Lower lobe of right lung (tissue), 2 donors: Measurements from ENCODE around the gene CCT8. TPM values are rescaled to one million over a fixed set of nuclear protein-coding genes. Genes with fewer than 3 reads are reported as not detected.

Experiments
- ATAC-seq, 2 donors: fragments of 200-7000 bp; cut with Tn5 transposase; one replicate each; pipeline ENCODE4 v1.9.1; 2020 to 2022; ENCODE audit warnings: mild to moderate bottlenecking in 2 of 2, moderate library complexity in 2 of 2
- DNase-seq: peaks from one replicate; pipeline ENCODE4 v3.0.0-alpha.2; 2020
- H3K27ac ChIP-seq: fragments of 200-600 bp; one replicate; pipeline ENCODE4 v1.8.0; 2022
- H3K27me3 ChIP-seq: fragments of 200-600 bp; one replicate; pipeline ENCODE4 v1.8.0; 2022; ENCODE audit warnings: low read depth
- H3K36me3 ChIP-seq: fragments of 200-600 bp; one replicate; pipeline ENCODE4 v1.8.0; 2022; ENCODE audit warnings: mild to moderate bottlenecking
- H3K4me1 ChIP-seq: fragments of 200-600 bp; one replicate; pipeline ENCODE4 v1.8.0; 2022
- H3K4me3 ChIP-seq: fragments of 200-600 bp; one replicate; pipeline ENCODE4 v1.8.0; 2022; ENCODE audit warnings: mild to moderate bottlenecking
- H3K9me3 ChIP-seq: fragments of 200-600 bp; one replicate; pipeline ENCODE4 v1.8.0; 2022
- intact Hi-C: fragments of 100-400 bp; cut with DNase I; formaldehyde crosslinking; loops from one replicate; pipeline ENCODE4 v1.11.0; 2022
- total RNA-seq: library from RNA; stranded (reverse); fragmentation: NEBNext Ultra II Directional; extraction: Animal tissue kit (Norgen Biotek cat#: 25700); gene quantifications from one replicate; pipeline ENCODE4 v1.2.1, GENCODE V29; 2021
- TF ChIP-seq, protein P1 (sequence below): fragments of 200-600 bp; IDR thresholded peaks from one replicate; pipeline ENCODE4 v1.8.0; 2022; ENCODE audit warnings: antibody characterized with exemption, mild to moderate bottlenecking
- donor health status: DM: no; HTN: yes; CAD: no; lungs with severe emphysema.

Gene CCT8
- total RNA-seq, 1 donor from 2014 or later: 111 TPM

- H3K36me3 ChIP-seq: no peaks in the 10 kb centered on the region
- intact Hi-C loops: no loop called here
- H3K27me3 ChIP-seq: no peaks in the 10 kb centered on the region
- no peak overlapping the region for H3K4me3 ChIP-seq
- no peak for ATAC-seq
- H3K27ac ChIP-seq: peak overlapping the region; percentile 88
- DNase-seq: no peak
- no peaks in the 10 kb centered on the region for H3K9me3 ChIP-seq
- TF ChIP-seq, protein P1, sequence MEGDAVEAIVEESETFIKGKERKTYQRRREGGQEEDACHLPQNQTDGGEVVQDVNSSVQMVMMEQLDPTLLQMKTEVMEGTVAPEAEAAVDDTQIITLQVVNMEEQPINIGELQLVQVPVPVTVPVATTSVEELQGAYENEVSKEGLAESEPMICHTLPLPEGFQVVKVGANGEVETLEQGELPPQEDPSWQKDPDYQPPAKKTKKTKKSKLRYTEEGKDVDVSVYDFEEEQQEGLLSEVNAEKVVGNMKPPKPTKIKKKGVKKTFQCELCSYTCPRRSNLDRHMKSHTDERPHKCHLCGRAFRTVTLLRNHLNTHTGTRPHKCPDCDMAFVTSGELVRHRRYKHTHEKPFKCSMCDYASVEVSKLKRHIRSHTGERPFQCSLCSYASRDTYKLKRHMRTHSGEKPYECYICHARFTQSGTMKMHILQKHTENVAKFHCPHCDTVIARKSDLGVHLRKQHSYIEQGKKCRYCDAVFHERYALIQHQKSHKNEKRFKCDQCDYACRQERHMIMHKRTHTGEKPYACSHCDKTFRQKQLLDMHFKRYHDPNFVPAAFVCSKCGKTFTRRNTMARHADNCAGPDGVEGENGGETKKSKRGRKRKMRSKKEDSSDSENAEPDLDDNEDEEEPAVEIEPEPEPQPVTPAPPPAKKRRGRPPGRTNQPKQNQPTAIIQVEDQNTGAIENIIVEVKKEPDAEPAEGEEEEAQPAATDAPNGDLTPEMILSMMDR: no peak
- peaks cover 44% of the 10 kb centered on the region for H3K4me1 ChIP-seq
These were observed 2.4 kb upstream of the CCT8 start for GRCh38 chr21:29075706-29076466.

DNA sequence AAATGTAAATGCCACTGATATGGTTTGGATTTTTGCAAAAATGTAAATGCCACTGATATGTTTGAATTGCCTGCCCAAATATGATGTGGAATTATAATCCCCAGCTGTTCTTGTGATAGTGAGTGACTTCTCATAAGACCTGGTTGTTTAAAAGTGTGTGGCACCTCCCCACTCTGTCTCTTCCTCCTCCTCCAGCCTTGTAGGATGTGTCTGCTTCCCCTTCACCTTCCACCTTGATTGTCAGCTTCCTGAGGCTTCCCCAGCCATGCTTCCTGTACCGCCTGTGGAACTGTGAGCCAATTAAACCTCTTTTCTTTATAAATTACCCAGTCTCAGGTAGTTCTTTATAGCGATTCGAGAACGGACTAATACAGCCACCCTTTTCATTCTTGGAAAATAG is 1.3 kb upstream of the CCT8 start:
- intact Hi-C loops: no loop called here
- peaks cover 9% of the 10 kb centered on the region for H3K36me3 ChIP-seq

DNA sequence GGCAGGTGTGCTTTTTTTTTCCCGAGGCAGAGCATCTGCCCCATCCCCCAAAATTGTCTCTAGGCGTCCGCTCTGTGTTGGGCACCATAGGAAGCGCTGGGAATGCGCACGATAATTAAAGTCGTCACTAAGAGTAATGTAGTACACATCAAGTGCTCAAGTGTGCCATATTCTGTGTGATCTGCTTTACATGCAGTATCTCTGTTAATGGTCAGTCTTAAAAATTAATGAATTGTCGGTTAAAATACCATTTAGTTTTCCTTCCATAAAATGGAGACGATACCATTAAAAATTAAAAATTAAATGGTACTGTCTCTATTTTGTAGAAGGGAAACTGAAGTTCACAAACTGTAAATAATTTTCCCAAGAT is 544 bp upstream of the CCT8 start:
- TF ChIP-seq, protein P1: no peak
- intact Hi-C loops: no loop called here
- Histone ChIP-seq H3K4me3 (peak overlapping the region; percentile 93), H3K9me3 (no peaks in the 10 kb centered on the region), H3K36me3 (peaks cover 16% of the 10 kb centered on the region), H3K27me3 (no peaks in the 10 kb centered on the region), H3K4me1 (peaks cover 29% of the 10 kb centered on the region), H3K27ac (peak overlapping the region; percentile 89)
- no peak for DNase-seq
- ATAC-seq: peak; percentile 33 to 35

More for the DNA sequence above, 1.3 kb upstream of the CCT8 start:
- H3K9me3 ChIP-seq: no peaks in the 10 kb centered on the region
- H3K27ac ChIP-seq: no peak overlapping the region
- no peak overlapping the region for H3K4me3 ChIP-seq
- peaks cover 37% of the 10 kb centered on the region for H3K4me1 ChIP-seq
- TF ChIP-seq, protein P1: no peak
- no peaks in the 10 kb centered on the region for H3K27me3 ChIP-seq
- ATAC-seq (no peak), DNase-seq (no peak)

GRCh38 chr21:29072873-29073221 is 601 bp downstream of the CCT8 start:
- Histone ChIP-seq H3K27me3 (no peaks in the 10 kb centered on the region), H3K36me3 (peaks cover 28% of the 10 kb centered on the region), H3K9me3 (no peaks in the 10 kb centered on the region), H3K27ac (peak overlapping the region; percentile 89), H3K4me3 (peak overlapping the region; percentile 93), H3K4me1 (peaks cover 29% of the 10 kb centered on the region)
- intact Hi-C loops: no loop called here
- DNase-seq (no peak), ATAC-seq (no peak)
- TF ChIP-seq, protein P1: no peak

- Histone ChIP-seq H3K27ac (no peak overlapping the region), H3K4me1 (no peaks in the 10 kb centered on the region), H3K36me3 (peaks cover 100% of the 10 kb centered on the region), H3K27me3 (no peaks in the 10 kb centered on the region), H3K9me3 (no peaks in the 10 kb centered on the region), H3K4me3 (no peak overlapping the region)
- TF ChIP-seq, protein P1: no peak
- ATAC-seq (peak; percentile 32 to 39), DNase-seq (no peak)
- intact Hi-C loops: no loop called here
These were observed 8.5 kb downstream of the CCT8 start for GRCh38 chr21:29064850-29065481.
